ENCODE results near the gene SIRT4.

Gene SIRT4

DNA sequence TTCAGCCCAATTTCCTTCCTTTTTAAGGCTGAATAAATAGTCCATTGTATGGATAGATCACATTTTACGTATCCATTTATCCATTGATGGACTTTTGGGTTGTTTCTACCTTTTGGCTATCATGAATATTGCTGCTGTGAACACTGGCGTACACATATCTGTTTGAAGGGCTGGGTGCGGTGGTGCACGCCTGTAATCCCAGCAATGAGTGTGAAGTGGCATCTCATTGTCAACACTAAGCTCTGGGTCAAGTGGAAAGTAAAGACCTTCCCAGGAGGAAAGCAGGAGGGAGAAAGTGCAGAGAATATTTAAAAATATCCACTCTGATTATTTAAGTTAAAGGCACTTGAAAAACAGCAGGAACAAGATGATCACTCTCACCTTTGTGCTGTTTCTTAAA is 37.1 kb downstream of the SIRT4 start:
- no peak for DNase-seq

DNA sequence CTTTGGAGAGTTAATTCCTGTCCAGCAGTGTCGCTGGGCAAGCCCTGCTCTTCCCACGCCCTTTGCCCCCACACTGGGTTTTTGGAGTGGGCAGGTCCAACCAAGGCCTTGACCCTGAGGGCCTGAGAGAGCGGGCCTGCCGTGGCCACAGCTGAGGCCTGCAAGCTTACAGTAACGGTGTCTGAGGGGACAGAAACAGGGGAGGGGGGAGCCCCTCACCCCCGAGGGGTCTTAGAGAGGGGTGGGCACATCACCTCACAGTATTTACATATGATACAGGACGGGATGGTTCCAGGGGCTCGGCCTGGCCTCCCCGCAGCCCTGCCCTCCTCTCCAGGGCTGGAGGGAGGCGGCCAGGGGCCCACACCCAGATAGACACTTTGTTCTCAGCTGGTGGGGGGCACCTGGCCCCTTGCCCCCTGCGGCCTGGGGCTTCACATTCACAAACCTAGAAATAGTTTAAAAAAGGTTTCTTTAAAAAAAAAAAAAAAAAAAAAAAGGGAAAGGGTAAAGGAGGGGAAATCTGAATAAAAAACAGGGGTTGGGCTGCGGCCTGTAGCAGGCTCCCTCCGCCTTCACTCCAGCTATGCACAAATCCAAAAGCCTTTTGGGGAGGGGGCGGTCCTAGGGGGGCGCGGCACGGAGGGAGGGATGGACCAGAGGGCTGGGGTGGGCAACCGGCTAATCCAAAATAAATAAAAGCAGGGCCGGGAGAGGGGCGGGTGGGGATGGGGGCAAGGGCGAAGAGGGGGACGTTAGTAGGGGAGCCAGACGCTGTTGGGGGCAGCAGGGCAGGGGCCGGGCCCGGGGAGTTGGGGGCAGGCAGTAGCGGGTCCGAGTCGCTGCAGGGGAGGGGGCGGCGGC is 40.3 kb downstream of the SIRT4 start:
- no peak for DNase-seq

DNA sequence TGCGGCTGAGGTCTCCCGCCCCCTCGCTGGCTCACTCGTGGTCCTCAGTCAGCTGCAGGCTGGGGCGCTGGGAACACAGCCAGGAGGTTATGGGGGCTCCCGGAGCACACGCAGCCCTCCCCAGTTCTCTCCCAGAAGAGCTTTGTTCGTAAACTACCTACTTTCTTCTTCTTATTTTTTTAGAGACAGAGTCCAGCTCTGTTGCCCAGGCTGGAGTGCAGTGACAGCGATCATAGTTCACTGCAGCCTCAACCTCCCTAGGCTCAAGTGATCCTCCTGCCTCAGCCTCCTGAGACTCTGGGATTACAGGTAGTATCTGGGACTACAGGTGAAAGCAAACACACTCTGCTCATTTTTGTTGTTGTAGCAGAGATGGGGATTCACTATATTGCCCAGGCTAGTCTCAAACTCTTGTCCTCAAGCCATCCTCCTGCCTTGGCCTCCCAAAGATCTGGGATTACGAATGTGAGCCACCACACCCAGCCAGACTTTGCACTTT is 41.0 kb downstream of the SIRT4 start:
- no peak for DNase-seq

DNA sequence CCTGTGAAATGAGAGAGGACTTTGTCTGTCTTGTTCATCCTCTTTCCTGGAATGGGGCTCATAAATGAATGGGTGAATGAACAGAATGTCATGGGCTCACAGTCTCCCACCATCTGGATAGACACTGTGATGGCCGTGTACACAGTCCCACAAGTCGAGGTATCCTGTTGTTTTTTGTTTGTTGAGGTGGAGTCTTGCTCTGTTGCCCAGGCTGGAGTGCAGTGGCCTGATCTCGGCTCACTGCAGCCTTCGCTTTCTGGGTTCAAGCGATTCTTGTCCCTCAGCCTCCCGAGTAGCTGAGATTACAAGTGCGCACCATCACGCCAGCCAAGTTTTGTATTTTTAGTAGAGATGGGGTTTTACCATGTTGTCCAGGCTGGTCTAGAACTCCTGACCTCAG is 41.6 kb downstream of the SIRT4 start:
- no peak for DNase-seq

DNA sequence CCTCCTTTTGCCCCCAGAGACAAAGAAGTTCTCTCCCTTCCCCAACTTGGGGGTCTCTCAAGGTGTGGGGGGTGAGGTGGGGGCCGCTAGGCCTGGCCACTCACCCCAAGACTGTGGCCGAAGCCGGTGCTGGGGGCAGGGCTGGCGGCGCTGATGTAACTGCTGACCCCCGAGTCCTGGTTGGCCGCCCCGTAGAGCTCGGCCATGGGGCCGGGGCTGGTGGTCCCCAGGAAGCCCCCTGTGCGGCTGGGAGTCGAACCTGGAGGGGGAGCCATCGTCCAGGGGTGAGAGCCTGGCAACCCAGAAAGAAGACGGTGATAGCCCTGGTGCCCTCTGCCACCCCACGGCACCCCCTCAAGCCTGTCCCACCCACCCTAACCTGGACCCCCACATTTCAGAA is 43.9 kb downstream of the SIRT4 start:
- no peak for DNase-seq

DNA sequence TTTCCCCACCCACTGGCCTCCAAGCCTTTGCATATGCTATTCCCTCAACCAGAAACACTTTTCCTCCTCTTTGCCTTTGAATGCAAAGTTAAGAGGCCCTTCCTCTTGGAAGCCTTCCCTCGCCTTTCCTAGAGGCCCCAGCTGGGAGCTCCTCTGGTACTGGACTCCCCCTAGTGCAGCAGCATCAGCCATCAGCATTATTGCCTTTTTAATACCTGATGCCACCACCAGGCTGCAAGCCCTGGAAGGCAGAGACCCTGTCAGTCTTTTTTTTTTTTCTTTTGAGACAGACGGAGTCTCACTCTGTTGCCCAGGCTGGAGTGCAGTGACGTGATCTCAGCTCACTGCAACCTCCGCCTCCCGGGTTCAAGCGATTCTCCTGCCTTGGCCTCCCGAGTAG is 44.6 kb downstream of the SIRT4 start:
- no peak for DNase-seq

DNA sequence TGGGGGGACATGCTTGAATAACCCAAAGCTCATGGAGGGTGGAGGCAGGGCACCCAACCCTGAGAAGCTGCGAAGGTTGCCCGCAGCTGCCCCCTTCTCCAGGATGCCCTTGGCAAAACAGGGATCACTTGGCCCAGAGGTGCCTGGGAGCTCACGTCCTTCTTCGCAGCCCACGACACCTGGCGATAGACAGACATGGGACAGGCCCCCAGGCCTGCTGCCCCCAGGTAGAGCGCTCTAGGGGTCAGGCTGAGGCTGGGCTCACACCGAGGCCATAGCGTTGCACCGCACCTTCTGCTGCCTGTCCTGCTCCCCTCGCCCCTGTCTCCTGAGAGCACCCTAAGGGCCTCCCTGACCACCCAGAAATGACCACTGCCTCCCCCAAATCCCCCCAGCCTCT is 45.6 kb downstream of the SIRT4 start:
- DNase-seq = no peak

DNA sequence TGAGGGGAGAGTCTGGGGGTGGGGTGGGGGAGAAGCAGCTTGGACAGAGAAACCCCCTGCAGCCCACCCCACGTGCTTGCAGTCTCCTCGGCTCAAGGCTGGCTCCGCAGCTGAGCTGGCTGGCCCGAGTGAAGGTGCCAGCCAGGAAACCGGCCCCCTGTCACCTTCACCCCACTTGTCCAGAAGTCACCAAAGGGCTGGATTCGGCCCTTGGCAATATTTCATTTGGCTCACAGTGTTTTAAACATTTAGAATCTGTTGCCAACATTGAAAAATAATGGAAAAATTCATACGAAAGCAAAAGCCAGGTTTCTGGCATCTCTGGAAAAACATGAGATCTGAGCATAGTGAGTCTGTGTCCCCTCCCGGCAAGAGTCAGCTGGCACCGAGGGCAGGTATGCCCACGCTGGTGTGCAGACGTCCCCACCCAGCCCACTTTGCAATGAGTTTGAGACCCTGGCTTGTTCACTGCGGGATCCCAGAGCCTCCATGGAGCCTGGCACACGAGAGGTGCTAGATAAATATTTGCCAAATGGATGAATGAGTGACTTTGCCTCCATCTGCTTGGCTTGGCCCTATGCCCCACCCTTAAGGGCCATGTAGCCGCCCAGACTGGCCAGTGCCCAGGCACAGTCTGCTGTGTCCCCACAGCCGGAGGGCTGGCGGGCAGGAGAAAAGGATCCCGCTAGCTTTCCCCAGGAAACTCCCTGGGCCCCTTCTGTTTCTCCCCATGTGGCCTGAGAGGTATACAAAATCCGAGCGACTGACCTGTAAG is 48.6 kb downstream of the SIRT4 start:
- no peak for DNase-seq

DNA sequence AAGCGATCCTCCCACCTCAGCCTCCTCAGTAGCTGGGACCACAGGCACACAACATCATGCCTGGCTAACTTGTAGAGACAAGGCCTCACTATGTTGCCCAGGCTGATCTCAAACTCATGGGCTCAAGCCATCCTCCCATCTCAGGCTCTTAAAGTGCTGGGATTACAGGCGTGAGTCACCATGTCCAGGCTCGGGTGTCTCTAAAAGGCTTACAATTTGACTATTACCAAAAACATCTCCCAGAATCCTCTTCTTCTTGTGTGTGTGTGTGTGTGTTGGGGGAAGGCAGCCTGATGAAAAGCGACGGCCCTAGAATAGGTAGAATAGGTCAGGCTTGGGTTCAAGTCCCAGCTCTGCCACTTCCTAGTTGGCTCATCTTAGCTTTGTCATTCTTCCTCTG is 50.0 kb downstream of the SIRT4 start:
- DNase-seq = no peak

DNA sequence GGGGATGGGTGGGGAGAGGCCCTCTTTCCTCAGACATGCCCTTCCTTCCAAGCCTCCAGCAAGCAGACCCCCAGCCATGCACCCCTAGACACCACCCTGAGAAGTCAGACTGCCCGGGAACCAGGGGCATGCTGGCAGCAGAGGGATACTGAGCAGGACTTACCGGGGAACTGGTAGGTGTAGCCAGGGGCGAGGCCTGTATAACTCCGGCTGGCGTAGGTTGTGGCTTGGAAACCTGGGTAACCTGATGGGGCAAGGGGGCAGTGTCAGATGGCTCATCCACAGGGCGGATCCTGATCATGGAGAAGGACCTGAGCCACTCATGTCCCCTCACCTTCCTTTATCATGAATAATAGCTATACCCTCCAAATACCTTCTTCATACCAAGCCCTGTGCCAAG is 51.0 kb downstream of the SIRT4 start:
- DNase-seq = no peak

DNA sequence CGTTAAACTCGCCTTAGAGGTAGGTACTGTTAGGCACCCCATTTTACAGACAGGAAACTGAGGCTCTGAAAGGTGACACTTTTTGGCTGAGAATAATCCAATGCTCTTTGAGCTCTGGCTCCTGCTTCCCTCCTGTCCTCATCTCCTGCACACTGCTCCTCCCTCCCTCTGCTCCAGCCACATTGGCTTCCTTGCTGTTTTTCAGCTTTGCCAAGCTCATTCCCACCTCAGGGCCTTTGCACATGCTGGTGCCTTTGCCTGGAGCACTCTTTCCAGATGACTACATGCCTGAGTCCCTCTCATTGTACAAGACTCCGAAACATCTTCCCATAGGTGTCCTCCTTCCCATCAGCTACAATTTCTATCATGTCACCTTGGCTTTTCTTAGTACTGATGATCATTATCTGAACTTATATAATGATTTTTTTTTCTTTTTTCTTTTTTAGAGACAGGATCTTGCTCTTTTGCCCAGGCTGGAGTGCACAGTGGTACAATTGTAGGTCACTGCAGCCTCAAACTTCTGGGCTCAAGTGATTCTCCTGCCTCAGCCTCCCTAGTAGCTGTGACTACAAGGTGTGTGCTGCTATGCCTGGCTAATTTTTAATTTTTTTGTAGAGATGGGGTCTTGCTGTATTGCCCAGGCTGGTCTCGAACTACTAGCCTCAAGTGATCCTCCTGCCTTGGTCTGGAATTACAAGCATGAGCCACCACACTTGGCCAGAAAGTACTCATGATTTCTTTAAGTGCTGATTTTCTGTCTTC is 51.6 kb downstream of the SIRT4 start:
- no peak for DNase-seq

DNA sequence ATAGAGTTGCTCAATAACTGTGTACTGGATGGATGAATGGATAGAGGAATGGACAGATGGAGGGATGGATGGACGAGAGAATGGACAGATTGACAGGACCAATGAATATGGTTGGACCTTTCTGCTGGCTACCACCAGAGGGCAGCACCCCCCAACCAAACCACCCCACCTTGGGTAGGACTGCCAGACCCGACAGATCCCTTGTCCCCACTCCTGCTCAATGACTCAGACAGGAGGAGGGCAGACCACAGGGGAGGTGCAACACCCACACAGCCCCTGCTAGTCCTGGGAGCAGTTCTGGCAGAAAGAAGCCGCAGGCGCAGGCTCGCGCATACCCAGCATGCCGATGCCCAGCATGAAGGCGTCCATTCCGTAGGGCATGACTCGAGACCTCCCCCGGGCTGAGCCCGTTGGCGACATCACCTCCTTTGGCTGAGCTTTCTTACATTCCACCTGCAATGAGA is 54.5 kb downstream of the SIRT4 start:
- peak; percentile 75 to 88 for DNase-seq

DNA sequence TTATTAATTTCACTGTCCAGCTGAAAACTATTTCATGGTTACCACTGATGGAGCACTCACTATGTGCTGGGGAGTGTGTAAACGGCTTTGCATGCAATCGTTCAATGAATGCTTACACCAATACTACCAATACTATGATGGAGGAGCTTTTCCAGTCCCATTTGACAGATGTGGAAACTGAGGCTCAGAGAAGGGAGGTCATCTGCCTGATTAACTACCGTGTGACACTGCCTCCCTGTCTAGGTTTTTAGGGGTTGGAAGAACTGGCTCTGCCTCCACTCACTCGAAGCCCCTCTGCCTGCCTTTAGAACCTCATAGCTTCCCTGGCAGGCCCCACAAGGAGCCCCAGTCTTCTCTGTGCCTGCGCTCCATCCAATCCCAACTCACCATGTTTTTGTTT is 55.0 kb downstream of the SIRT4 start:
- no peak for DNase-seq

DNA sequence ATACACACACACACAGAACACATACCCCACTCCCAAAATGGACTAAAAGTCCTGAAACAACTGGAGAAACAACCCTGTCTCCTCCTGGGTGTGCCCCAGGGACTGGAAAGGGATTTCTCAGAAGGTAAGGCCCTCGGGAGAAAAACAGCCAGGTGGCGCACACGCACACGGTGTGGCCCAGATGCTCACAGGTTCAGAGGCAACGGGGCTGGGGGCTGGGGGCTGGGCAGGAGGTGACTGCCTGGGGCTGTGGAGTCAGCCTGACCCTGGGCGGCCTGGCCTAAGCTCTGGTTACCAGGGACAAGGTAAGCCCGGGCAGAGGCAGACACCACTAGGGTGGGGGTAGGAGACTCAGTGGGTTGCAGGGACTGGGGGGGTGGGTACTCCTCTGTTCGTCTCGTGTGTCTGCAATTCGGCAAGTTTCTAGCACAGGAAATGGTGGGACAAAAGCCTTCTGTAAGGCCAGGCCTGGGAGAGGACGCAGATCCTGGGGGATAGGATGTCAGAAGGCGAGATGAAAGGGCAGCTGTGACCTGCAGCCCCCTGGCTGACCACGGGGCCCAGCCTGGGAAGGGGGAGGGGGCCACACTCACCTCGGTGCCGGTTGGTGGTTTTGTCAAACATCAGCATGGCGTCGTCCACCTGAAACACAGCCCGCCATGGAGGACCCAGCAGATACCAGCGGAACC is 56.4 kb downstream of the SIRT4 start:
- no peak for DNase-seq

DNA sequence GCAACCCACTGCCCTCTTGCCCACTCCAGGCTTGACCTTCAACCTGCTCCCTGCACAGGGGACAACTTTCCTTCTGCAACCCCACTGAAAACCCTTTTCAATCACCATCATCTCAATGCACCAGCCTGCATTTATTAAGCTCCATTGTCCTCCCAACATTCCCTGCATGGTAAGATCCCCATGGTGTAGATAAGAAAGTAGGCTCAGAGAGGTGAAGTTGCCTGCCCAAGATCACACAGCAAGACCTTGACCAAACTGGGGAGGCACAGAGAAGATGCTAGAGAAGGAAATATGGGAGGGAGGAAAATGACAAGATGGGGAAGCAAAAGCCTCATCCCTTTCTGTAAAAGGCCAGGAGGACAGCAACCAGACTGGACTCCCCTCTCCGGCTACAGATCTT is 57.0 kb downstream of the SIRT4 start:
- DNase-seq = no peak

DNA sequence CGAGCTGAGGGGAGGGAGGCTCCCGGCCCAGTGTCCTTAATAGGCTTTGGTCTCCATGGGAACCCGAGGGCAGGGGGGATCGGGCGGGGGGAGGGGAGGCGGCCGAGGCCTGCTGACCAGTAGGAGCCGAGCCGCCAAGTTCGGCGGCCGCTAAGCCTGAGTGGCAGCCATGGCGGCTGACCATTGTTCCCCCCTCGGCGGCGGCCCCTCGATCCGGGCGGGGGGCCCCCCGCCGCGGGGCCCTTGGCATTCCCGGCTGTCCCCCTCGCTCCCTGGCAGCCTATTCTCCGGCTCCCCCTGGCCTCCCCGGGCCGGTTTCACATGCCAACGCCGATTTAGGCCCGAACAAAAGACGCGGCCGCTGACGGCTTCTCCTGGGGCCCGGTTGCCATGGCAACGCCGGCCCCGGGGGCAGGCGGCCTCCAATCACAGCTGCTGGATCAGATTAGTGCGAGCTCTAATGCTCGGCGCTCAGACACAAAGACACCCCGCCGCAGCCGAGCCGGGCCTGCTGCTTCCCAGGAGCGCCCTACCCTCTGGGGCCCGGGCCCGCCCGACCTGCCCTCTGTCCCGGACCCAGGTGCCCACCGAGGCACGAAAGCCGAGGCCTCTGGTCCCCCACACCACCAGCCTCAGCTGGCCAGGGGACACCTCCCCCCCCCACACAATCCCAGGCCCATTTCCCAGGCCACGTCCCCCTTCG is 59.5 kb downstream of the SIRT4 start:
- DNase-seq = no peak
